GM19463 (cell line): ENCODE data around the gene ZFP28.

Experiments
- ATAC-seq: cut with Tn5 transposase; IDR thresholded peaks from one replicate; pipeline ENCODE4 v1.9.1; 2021; ENCODE audit warnings: mild to moderate bottlenecking, moderate library complexity; ENCODE audit not compliant: unreplicated experiment

ZFP28 gene

DNA sequence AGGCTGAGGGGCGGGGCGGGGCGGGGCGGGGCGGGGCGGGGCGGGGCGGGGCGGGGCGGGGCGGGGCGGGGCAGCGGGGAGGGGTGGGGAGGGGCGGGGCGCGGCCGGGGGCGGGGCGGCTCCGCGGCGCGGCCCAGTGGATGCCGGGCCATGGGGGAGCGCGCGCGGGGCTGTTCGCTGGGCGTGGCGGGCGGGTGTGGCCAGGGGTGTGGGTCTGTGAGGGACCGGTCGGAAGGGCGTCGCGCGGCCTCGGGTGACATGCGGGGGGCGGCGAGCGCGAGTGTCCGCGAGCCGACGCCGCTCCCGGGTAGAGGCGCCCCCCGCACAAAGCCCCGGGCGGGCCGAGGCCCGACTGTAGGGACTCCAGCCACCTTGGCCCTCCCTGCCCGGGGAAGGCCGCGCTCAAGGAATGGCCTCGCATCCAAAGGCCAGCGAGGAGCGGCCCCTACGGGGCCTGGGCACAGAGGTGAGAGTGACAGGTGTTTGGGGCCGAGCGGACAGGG lies at the start of gene ZFP28:
TSS of gene ZFP28 (plus strand) at position 188 of the 503 bp plus-strand sequence. CDS start at position 259, 71 bp downstream.
- peak; percentile 52 for ATAC-seq

DNA sequence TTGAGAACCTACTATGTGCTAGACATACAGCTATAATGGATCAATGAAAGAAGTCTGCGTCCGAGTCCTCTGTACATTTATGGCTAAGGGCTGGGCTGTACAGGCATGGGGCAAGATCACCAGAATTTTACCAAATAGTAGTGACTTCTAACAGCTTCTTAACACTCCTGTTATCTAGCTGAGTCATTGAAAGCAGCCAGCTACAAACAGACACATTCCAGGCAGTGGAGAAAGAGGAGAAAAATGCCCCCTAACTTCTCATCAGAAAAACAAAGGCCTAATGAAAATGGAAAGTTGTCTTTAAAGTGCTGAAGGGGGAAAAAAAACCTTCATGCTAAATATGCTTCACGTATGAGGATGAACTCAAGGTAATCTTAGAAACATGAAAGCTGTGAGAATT lies 47.3 kb upstream of the ZFP28 start:
- ATAC-seq = no peak

GRCh38 chr19:56504581-56504980 lies 34.2 kb upstream of the ZFP28 start:
- ATAC-seq = no peak

- no peak for ATAC-seq
Observed at GRCh38 chr19:56507446-56508289, 31.1 kb upstream of the ZFP28 start, which contains the start of gene ZNF471. TSS of gene ZNF471 (plus strand) at chr19:56507855. CDS start at chr19:56511572, 3,717 bp downstream.

GRCh38 chr19:56508290-56508778 lies 30.4 kb upstream of the ZFP28 start:
- no peak for ATAC-seq

DNA sequence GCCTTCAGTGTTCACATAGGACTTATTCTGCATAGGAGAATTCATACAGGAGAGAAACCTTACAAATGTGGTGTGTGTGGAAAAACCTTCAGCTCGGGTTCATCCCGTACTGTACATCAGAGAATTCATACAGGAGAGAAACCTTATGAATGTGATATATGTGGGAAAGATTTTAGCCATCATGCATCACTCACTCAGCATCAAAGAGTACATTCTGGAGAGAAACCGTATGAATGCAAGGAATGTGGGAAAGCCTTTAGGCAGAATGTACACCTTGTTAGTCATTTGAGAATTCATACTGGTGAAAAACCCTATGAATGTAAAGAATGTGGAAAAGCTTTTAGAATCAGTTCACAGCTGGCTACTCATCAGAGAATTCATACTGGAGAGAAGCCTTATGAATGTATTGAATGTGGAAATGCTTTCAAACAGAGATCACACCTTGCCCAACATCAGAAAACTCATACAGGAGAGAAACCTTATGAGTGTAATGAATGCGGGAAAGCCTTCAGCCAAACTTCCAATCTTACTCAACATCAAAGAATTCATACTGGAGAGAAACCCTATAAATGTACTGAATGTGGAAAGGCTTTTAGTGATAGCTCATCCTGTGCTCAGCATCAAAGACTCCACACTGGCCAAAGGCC lies 13.4 kb upstream of the ZFP28 start:
- no peak for ATAC-seq

DNA sequence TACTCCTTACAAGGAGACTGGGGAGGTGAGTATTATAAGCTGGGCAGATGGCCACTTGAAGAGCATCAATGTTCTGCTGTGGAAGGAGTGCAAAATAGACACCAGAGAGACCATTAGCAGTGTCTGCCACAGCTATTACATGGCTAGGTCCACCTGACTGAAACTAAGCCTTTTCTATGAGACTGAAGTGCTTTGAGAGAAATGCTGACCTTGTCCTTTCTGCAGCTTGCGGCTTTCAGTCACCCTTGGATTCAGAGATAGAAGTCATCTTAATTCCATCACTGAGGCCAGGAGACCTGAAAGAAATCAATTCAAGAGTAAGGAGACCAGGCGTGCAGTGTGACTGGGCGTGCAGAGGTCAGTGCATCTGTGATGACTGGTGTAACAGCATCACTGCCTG lies 1.3 kb upstream of the ZFP28 start:
- ATAC-seq = no peak

GRCh38 chr19:56538254-56538760 lies 441 bp upstream of the ZFP28 start:
- peak; percentile 91 for ATAC-seq

GRCh38 chr19:56543776-56544175 lies 5.0 kb downstream of the ZFP28 start:
- ATAC-seq = no peak

DNA sequence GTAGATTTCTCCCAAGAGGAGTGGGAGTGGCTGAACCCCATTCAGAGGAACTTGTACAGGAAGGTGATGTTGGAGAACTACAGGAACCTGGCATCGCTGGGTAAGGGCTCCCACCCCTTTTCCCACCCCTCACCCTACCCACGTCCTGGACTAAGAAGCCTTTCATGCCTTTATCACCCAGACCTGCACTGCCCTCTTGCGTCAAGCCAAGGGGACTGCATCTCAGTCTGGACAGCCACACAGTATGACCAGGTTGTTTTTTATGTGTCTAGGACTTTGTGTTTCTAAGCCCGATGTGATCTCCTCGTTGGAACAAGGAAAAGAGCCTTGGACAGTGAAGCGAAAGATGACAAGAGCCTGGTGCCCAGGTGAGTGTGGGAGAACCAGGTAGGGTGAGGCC lies 8.8 kb downstream of the ZFP28 start:
- ATAC-seq = no peak

GRCh38 chr19:56554272-56554869 lies 15.6 kb downstream of the ZFP28 start:
- no peak for ATAC-seq

GRCh38 chr19:56562766-56563165 lies 24.0 kb downstream of the ZFP28 start:
- no peak for ATAC-seq

- ATAC-seq = peak; percentile 25
Observed at GRCh38 chr19:56566904-56567273, 28.1 kb downstream of the ZFP28 start.

DNA sequence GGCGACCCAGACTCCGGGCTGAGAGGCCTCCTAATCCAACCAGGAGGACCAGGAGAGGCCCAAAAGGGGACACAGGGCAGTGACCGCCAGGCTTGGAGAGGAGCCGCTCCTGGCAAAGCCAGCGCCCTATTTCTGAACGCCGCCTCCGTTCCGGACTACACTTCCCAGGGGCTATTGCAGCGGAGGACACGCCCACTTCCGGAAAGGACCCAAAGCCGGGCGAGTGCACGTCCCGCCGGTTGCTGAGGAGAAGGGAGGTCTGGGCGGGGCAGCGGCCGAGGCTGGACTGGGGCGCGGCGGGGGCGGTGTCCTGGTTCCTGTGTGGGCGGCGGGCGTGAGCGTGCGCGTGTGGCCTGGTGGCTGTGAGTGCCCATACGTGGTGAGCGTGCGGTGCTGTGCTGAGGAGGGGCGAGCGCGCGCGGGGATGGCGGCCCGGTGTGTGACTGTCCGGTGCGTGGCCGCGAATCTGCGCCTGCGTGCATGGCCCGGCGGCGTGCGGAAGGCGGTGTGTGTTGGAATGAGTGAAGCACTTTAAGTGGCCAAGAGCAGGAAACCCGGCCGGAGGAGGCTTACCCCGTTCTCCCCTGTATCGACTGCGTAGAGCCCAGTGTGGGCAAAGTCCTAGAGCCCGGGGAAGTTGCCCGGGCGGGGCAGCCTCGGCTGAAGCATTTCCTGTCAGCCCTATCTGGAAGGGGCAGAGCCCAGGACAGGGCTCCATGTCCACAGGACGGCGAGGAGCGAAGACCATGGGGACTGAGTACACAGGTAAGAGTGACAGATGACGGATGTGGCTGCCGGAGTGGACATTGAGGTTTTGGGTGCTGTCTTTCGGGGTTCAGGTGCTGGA lies 28.7 kb downstream of the ZFP28 start, which contains the start of gene ZNF470:
TSS of gene ZNF470 (plus strand) at position 195 of the 847 bp plus-strand sequence. CDS start 2,844 bp downstream, outside the sequence.
- ATAC-seq = peak; percentile 97

DNA sequence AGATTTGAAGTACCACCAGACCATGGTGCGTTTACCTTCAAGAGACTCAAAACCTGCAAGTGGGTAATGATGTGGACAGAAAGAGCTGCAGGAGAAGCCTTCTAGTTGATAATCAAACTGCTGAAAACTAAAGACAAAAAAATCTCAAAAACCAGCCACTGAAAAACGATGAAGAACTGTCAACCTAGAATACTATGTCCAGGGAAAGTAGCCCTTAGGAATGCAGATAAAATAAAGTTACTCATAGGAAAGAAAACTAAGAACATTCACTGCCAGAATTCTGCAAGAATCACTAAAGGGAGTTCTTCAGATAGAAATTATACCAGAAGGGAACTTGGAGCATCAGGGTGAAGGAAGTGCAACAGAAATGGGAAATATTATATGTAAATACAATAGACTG lies 33.8 kb downstream of the ZFP28 start:
- ATAC-seq = no peak

DNA sequence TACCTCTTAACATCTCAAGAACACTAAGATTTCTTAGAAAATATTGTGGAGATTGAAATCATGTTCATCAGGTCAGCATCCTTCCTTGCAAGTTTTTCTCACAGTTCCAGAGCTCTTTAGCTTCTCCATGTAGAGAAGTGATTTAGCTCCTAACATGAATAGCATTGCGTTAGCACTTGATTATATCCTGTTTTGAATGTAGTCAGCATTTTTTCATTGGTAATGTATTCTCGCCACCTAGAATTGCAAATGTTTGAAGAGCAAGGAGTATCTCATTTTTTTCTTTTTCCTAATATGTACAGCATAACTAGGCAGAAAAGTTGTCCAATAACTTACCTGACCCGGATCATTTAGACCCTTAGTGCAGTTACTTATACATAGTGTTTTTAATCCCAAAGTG lies 35.2 kb downstream of the ZFP28 start:
- ATAC-seq = no peak

GRCh38 chr19:56577719-56578602 lies 39.2 kb downstream of the ZFP28 start:
- no peak for ATAC-seq

DNA sequence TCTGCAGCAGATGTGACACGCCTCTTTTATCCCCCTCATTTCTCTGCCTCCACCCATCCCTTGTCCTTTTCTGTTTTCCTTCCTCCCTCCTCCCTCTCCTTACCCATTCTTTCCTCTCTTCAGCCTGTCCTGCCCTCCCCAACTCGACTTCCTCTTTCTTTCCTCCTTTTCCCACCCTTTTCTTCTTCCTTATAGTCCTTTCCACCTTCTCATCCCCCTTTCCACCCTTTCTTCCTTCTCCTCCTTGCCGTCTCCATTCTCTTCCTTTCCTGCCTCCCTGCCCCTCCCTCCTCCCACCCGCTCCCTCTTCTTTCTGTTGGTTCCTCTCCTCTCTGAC lies 55.7 kb downstream of the ZFP28 start:
- no peak for ATAC-seq

DNA sequence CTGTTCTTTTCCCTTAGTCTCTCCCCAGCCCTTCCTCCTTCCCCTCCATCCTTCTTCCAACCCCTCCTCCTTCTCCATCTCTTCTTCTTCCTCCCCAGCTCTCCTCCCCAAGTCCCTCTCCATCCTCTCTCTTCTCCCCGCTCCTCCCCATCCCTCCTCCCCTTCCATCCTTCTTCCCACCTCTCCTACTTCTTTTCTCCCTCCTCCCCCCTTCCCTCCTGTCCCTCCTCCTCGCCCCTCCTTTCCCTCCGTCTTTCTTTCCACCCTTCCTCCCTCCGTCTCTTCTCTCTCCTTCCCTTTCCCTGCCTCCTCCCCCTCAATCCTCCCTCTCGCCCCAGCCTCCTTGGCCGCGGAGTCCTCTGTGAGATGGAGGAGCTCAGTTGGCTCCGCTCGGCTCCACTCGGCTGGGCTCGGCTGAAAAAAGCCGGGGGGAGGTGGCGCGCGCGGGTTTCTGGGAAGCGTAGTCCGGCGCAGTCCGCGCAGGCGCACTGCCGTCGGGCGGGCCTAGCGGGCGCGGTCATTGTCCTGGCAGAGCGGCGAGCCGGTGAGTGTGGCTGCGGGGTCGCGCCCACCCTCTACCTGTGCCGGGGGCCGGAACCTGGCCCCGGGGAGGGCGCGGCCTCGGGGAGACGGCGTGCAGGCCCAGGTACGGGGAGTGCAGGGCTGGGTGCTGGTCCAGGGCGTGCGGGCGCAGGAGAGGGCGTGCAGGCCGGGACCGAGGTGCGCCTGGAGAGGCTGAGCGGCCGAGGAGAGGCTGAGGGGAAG lies 56.2 kb downstream of the ZFP28 start, which contains the start of gene ZNF71:
TSS of gene ZNF71 (plus strand) at position 520 of the 765 bp plus-strand sequence. CDS start 6,257 bp downstream, outside the sequence.
- ATAC-seq = peak; percentile 92
